Body of pancreas (tissue), 4 donors: ENCODE results near the gene HNRNPLL.

ENCODE experiments used
- POLR2A ChIP-seq, 3 donors: fragments of 450-650 bp; IDR thresholded peaks; one replicate each; pipeline ENCODE4 v1.6.1; 2016; ENCODE audit warnings: antibody characterized with exemption in 3 of 3, mild to moderate bottlenecking in 2 of 3
- TF ChIP-seq, protein P1 (sequence below), 7 experiments: fragments of 450-650 bp in 4 of 7; fragments of 200-600 bp in 3 of 7; sonication (generic) in 3 of 7; IDR thresholded peaks; one replicate each; pipeline ENCODE4 v1.5.1; 2016 to 2019; ENCODE audit warnings: antibody characterized with exemption in 7 of 7

- no peak for TF ChIP-seq POLR2A (IDR thresholded peaks at IDR 0.05)
- TF ChIP-seq, protein P1, sequence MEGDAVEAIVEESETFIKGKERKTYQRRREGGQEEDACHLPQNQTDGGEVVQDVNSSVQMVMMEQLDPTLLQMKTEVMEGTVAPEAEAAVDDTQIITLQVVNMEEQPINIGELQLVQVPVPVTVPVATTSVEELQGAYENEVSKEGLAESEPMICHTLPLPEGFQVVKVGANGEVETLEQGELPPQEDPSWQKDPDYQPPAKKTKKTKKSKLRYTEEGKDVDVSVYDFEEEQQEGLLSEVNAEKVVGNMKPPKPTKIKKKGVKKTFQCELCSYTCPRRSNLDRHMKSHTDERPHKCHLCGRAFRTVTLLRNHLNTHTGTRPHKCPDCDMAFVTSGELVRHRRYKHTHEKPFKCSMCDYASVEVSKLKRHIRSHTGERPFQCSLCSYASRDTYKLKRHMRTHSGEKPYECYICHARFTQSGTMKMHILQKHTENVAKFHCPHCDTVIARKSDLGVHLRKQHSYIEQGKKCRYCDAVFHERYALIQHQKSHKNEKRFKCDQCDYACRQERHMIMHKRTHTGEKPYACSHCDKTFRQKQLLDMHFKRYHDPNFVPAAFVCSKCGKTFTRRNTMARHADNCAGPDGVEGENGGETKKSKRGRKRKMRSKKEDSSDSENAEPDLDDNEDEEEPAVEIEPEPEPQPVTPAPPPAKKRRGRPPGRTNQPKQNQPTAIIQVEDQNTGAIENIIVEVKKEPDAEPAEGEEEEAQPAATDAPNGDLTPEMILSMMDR (IDR thresholded peaks at IDR 0.05), result no peak
These were observed 45.5 kb upstream of the HNRNPLL start for GRCh38 chr2:38648107-38648761.
